Peyer's patch (tissue), 4 donors: Measurements from ENCODE around the gene NPPB.

Source experiments
- POLR2A ChIP-seq, 2 donors: fragments of 450-650 bp; IDR thresholded peaks; one replicate each; pipeline ENCODE4 v1.5.1; 2017; ENCODE audit warnings: antibody characterized with exemption in 2 of 2, mild to moderate bottlenecking in 2 of 2, moderate library complexity in 2 of 2
- TF ChIP-seq, protein P1 (sequence below), 6 experiments: fragments of 450-650 bp in 4 of 6; fragments of 200-600 bp in 2 of 6; sonication (generic) in 1 of 6; IDR thresholded peaks; one replicate each; pipeline ENCODE4 v1.5.1; 2017 to 2019; ENCODE audit warnings: antibody characterized with exemption in 6 of 6, mild to moderate bottlenecking in 3 of 6, moderate library complexity in 1 of 6

DNA sequence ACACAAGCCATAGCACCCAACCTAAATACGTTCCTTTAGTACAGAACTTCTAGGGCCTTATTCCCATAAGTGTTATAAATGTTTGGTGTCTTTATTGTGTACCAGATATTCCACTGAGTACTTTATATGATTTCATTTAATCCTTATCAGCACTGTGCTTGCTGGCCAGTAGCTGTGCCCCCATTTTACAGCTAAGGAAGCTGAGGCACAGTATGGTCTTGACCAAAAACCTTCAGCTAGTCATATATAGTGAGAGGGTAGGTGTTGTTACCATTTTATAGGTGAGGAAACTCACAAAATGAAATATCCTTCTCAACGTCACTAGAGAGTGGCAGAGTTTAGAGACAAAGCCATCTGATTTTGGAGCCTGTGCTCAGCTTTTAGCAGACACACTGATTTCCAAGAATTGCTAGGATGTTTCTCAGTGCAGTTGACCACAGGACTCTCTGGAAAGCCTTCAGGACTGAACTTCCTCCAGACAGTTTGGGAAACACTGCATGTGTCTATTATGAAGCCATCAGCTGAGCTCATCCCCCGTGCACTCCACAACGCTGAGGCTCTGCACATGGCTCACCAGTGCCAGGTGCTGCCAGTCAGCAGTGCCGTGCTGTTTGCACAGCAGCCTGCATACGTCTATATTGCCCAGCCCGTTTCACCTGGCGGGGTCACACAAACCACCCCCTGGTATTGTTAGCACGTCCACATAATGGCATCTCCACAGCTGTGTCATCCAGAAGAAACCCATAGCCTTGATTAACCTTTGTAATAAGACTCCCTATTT is 26.6 kb downstream of the NPPB start:
- TF ChIP-seq, protein P1, sequence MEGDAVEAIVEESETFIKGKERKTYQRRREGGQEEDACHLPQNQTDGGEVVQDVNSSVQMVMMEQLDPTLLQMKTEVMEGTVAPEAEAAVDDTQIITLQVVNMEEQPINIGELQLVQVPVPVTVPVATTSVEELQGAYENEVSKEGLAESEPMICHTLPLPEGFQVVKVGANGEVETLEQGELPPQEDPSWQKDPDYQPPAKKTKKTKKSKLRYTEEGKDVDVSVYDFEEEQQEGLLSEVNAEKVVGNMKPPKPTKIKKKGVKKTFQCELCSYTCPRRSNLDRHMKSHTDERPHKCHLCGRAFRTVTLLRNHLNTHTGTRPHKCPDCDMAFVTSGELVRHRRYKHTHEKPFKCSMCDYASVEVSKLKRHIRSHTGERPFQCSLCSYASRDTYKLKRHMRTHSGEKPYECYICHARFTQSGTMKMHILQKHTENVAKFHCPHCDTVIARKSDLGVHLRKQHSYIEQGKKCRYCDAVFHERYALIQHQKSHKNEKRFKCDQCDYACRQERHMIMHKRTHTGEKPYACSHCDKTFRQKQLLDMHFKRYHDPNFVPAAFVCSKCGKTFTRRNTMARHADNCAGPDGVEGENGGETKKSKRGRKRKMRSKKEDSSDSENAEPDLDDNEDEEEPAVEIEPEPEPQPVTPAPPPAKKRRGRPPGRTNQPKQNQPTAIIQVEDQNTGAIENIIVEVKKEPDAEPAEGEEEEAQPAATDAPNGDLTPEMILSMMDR (IDR thresholded peaks at IDR 0.05), result no peak
- no peak for TF ChIP-seq POLR2A (IDR thresholded peaks at IDR 0.05)
